Fibroblast of lung (primary cell): ENCODE results near the gene TBC1D3D.
"Not testable (repeated sequence)": the region's sequence is repeated elsewhere in the genome, so short reads cannot be mapped to it uniquely, and the experiment has no call there.

Source experiments
- CTCF ChIP-seq, 2 donors: IDR thresholded peaks in 1 of 2; conservative IDR thresholded peaks in 1 of 2; 1 replicate in 1 of 2; 2 replicates in 1 of 2; pipeline ENCODE4 v1.5.1; 2011 to 2012; ENCODE audit warnings: low read length in 2 of 2, control low read depth in 1 of 2, inconsistent platforms in 1 of 2, low read depth in 1 of 2, mild to moderate bottlenecking in 1 of 2
- EZH2 ChIP-seq: IDR thresholded peaks from 2 replicates; pipeline ENCODE4 v1.5.1; 2012; ENCODE audit warnings: low read length, control low read depth, mild to moderate bottlenecking; ENCODE audit errors: missing control alignments

- not testable (repeated sequence) for TF ChIP-seq CTCF (conservative IDR thresholded peaks at IDR 0.05 in 1 of 2, IDR thresholded peaks at IDR 0.05 in 1 of 2; ENCODE audit: low read depth in 1 of 2, low read length in 2 of 2); EZH2
Observed at GRCh38 chr17:37988960-37989359, 14.8 kb upstream of the TBC1D3D start, which contains the start of gene TBC1D3L.
